GM23248 (cell line): Measurements from ENCODE around the gene NPAS3.

ENCODE experiments used
- EZH2 ChIP-seq: fragments of 200-600 bp; sonication (generic); IDR thresholded peaks from 2 replicates; pipeline ENCODE4 v1.6.1; 2018; ENCODE audit warnings: antibody characterized with exemption, mild to moderate bottlenecking; ENCODE audit not compliant: insufficient read depth, poor library complexity, severe bottlenecking
- EZH2phosphoT487 ChIP-seq: fragments of 200-600 bp; sonication (generic); IDR thresholded peaks from 2 replicates; pipeline ENCODE4 v1.6.1; 2018; ENCODE audit warnings: antibody characterized with exemption, moderate library complexity, mild to moderate bottlenecking, low read depth; ENCODE audit not compliant: insufficient read depth

DNA sequence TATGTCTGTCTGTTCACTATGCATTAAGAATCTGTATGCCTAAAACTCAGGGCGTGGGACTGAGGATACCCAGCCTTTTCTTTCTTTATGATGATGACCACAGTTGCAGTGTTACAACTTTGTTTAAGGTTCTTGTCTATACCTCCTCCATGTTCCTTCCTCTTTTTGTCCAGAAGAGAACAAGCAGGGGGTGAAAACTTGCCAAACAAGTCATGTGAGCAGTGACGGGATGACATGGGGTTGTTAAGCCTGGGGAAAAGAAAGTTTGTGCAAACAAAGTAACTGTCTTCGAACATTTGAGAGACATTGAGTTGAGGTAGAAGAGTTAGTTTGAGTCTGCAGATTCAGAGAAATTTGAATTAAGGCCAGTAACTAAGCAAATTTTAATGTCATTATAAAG, 505.5 kb downstream of the NPAS3 start:
- TF ChIP-seq EZH2: no peak
- TF ChIP-seq EZH2phosphoT487: no peak
